HFFc6 (cell line): ENCODE measurements around the gene SAMD14. TPM values are rescaled to one million over a fixed set of nuclear protein-coding genes. Genes with fewer than 3 reads are reported as not detected.

Experiments
- DNase-seq: peaks from one replicate; pipeline ENCODE4 v3.0.0-alpha.2; 2018
- H3K27ac Mint-ChIP-seq: 2 replicates; pipeline ENCODE4 v1.8.0; 2020; ENCODE audit warnings: mild to moderate bottlenecking, mixed read lengths
- H3K27me3 Mint-ChIP-seq: 2 replicates; pipeline ENCODE4 v1.8.0; 2021; ENCODE audit warnings: mild to moderate bottlenecking, moderate library complexity, mixed read lengths; ENCODE audit not compliant: insufficient read depth
- H3K36me3 Mint-ChIP-seq: 2 replicates; pipeline ENCODE4 v1.8.0; 2021; ENCODE audit warnings: low read depth, mixed read lengths
- H3K4me1 Mint-ChIP-seq: 2 replicates; pipeline ENCODE4 v1.8.0; 2020; ENCODE audit warnings: low read depth, mixed read lengths
- H3K4me3 Mint-ChIP-seq: 2 replicates; pipeline ENCODE4 v1.8.0; 2020; ENCODE audit warnings: mild to moderate bottlenecking, moderate library complexity, mixed read lengths
- H3K9me3 Mint-ChIP-seq: 2 replicates; pipeline ENCODE4 v1.8.0; 2020; ENCODE audit warnings: mild to moderate bottlenecking, mixed read lengths
- CTCF ChIP-seq: fragments of 200-600 bp; sonication (generic); IDR thresholded peaks from 2 replicates; pipeline ENCODE4 v1.5.0; 2021; ENCODE audit warnings: antibody characterized with exemption, mild to moderate bottlenecking
- total RNA-seq, 6 experiments: library from RNA; stranded (reverse); fragmentation: NEBNext Ultra II Directional; extraction: Animal tissue kit (Norgen Biotek cat#: 25700); gene quantifications; 2 replicates in 1 of 6; 3 replicates in 5 of 6; pipeline ENCODE4 v1.2.3, GENCODE V29; 2021

Gene SAMD14
- total RNA-seq, 6 experiments from 2014 or later: 4.3 to 14.1 (median 11.4) TPM

GRCh38 chr17:50112694-50113093, 17.3 kb downstream of the SAMD14 start:
- Mint-ChIP-seq H3K4me3 (no peak overlapping the region), H3K27ac (no peak overlapping the region)

GRCh38 chr17:50111673-50112655, 18.0 kb downstream of the SAMD14 start:
- H3K27ac Mint-ChIP-seq: peak overlapping the region; percentile 42; the same call in 1 of the 2 replicates
- TF ChIP-seq CTCF: no peak
- H3K27me3 Mint-ChIP-seq: peaks cover 7% of the 10 kb centered on the region
- no peaks in the 10 kb centered on the region for H3K36me3 Mint-ChIP-seq
- no peak for DNase-seq
- H3K4me1 Mint-ChIP-seq: peaks cover 21% of the 10 kb centered on the region
- no peaks in the 10 kb centered on the region for H3K9me3 Mint-ChIP-seq
- no peak overlapping the region for H3K4me3 Mint-ChIP-seq

More at GRCh38 chr17:50112694-50113093, 17.3 kb downstream of the SAMD14 start:
- peaks cover 7% of the 10 kb centered on the region for H3K27me3 Mint-ChIP-seq
- no peak for DNase-seq
- H3K9me3 Mint-ChIP-seq: no peaks in the 10 kb centered on the region
- peaks cover 14% of the 10 kb centered on the region for H3K4me1 Mint-ChIP-seq
- TF ChIP-seq CTCF: no peak
- no peaks in the 10 kb centered on the region for H3K36me3 Mint-ChIP-seq

- H3K4me3 Mint-ChIP-seq: no peak overlapping the region
- no peak overlapping the region; the same call in 1 of the 2 replicates for H3K27ac Mint-ChIP-seq
- no peaks in the 10 kb centered on the region for H3K36me3 Mint-ChIP-seq
- no peak for DNase-seq
- H3K4me1 Mint-ChIP-seq: peaks cover 24% of the 10 kb centered on the region
- no peak for TF ChIP-seq CTCF
- no peaks in the 10 kb centered on the region for H3K9me3 Mint-ChIP-seq
- H3K27me3 Mint-ChIP-seq: peaks cover 7% of the 10 kb centered on the region
These were observed 19.2 kb downstream of the SAMD14 start for GRCh38 chr17:50110591-50111349.

GRCh38 chr17:50109785-50110184, 20.2 kb downstream of the SAMD14 start:
- Mint-ChIP-seq H3K27ac (no peak overlapping the region), H3K36me3 (no peaks in the 10 kb centered on the region), H3K4me1 (peaks cover 24% of the 10 kb centered on the region), H3K4me3 (no peak overlapping the region), H3K27me3 (peaks cover 3% of the 10 kb centered on the region; the same call in 1 of the 2 replicates), H3K9me3 (no peaks in the 10 kb centered on the region)
- no peak for TF ChIP-seq CTCF
- no peak for DNase-seq

- Mint-ChIP-seq H3K27ac (no peak overlapping the region; the same call in 1 of the 2 replicates), H3K4me1 (peaks cover 24% of the 10 kb centered on the region), H3K4me3 (no peak overlapping the region), H3K27me3 (peaks cover 3% of the 10 kb centered on the region; the same call in 1 of the 2 replicates), H3K9me3 (no peaks in the 10 kb centered on the region), H3K36me3 (no peaks in the 10 kb centered on the region)
- no peak for TF ChIP-seq CTCF
- DNase-seq: no peak
These were observed 20.8 kb downstream of the SAMD14 start for GRCh38 chr17:50109207-50109606.
